Measurements from ENCODE around the gene RAET1G. TPM values are rescaled to one million over a fixed set of nuclear protein-coding genes. Genes with fewer than 3 reads are reported as not detected.
A peak's percentile ranks its signal among the peaks of the same experiment; 100 is the strongest.
"Not testable (repeated sequence)": the region's sequence is repeated elsewhere in the genome, so short reads cannot be mapped to it uniquely, and the experiment has no call there.

RAET1G gene, protein sequence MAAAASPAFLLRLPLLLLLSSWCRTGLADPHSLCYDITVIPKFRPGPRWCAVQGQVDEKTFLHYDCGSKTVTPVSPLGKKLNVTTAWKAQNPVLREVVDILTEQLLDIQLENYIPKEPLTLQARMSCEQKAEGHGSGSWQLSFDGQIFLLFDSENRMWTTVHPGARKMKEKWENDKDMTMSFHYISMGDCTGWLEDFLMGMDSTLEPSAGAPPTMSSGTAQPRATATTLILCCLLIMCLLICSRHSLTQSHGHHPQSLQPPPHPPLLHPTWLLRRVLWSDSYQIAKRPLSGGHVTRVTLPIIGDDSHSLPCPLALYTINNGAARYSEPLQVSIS
- total RNA-seq, result under 1 TPM in 2 of 4 donors, not detected in 2; 0.29 to 0.32 TPM

DNA sequence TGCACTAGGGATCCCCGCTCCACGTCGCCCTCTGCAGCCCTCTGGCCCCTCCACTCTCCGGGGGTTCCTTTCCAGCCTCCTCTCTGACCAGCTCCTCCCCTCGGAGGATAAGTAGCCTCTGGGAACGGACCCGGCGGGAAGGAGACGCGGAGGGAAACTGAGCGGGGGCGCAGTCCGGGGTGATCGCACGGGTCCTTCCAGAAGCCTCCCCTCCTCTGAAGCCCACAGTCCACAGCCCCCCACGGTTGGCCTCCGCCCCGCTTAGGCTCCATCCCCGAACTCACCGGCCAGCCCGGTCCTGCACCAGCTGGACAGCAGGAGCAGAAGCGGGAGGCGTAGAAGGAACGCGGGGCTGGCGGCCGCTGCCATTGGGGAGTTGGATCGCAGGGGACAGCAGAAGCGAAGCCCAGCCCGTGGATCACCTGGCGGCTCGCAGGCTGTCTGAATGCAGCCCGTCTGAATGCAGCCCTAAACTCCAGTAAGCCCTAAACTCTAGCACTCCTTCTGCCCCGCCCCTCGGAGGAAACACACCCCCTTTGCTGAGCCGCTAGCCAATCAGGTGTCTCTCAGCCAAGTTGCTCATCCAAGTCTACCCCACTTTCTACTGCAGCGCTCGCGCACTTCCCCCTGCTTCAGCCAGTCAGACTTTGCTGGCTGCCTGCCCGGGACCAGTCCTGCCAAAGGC, at the start of gene RAET1G:
RAET1G (minus strand) TSS at position 480 of the 685 bp plus-strand sequence; CDS start at position 369, 111 bp downstream.
- peak within 1 kb of the TSS in 1 of 4 donors; percentile 15 for H3K27ac ChIP-seq (replicated peaks in 1 of 4)
- H3K9me3 ChIP-seq, result no peaks in the 10 kb centered on the region
- intact Hi-C loops (cut with DNase I), result no loop called here
- peak; percentile 46 to 65 for TF ChIP-seq POLR2AphosphoS5 (IDR thresholded peaks at IDR 0.05)
- TF ChIP-seq, protein P1, sequence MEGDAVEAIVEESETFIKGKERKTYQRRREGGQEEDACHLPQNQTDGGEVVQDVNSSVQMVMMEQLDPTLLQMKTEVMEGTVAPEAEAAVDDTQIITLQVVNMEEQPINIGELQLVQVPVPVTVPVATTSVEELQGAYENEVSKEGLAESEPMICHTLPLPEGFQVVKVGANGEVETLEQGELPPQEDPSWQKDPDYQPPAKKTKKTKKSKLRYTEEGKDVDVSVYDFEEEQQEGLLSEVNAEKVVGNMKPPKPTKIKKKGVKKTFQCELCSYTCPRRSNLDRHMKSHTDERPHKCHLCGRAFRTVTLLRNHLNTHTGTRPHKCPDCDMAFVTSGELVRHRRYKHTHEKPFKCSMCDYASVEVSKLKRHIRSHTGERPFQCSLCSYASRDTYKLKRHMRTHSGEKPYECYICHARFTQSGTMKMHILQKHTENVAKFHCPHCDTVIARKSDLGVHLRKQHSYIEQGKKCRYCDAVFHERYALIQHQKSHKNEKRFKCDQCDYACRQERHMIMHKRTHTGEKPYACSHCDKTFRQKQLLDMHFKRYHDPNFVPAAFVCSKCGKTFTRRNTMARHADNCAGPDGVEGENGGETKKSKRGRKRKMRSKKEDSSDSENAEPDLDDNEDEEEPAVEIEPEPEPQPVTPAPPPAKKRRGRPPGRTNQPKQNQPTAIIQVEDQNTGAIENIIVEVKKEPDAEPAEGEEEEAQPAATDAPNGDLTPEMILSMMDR (IDR thresholded peaks at IDR 0.05), result no peak
- WGBS, result 0% methylated on average over 7 of the region's 40 CpGs
- peak within 1 kb of the TSS; percentile 54 to 61 (median 56) for H3K4me3 ChIP-seq
- peaks cover 0 to 15% (median 0%) of the 10 kb centered on the region in 4 donors for H3K27me3 ChIP-seq
- peak; percentile 97 for DNase-seq (ENCODE audit: extremely low spot score)
- H3K36me3 ChIP-seq, result no peaks in the 10 kb centered on the region
- H3K4me1 ChIP-seq, result peaks cover 20 to 39% (median 34%) of the 10 kb centered on the region in 4 donors

DNA sequence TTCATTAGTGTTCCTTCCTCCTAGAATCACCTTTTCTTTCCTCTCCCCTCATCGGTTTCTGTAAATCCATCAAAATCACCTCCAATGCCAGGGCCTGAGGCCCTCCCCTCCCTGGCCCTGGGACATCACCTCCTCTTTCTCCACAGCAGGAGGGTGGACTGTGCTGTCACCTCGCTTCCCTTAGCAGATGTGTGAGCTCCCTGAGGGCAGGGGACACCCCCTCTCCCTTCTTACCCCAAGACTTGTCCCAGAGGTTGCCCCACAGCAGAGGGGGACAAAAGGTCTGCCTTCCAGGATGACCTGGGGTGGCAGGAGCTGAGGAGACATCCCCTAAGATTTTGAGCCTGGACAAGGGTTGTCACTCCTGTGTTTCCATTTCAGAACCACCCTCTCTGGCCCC, 46.7 kb upstream of the RAET1G start:
- no peak overlapping the region for H3K27ac ChIP-seq (replicated peaks in 1 of 4)
- 69% methylated on average over 2 of the region's 2 CpGs for WGBS
- no peak overlapping the region for H3K4me3 ChIP-seq
- H3K9me3 ChIP-seq, result no peaks in the 10 kb centered on the region
- H3K4me1 ChIP-seq, result peaks cover 9 to 11% (median 10%) of the 10 kb centered on the region in 4 donors
- intact Hi-C loops (cut with DNase I), result no loop called here
- no peaks in the 10 kb centered on the region for H3K36me3 ChIP-seq
- TF ChIP-seq, protein P1 (IDR thresholded peaks at IDR 0.05), result no peak
- TF ChIP-seq POLR2AphosphoS5 (IDR thresholded peaks at IDR 0.05), result no peak
- no peak for TF ChIP-seq POLR2A (IDR thresholded peaks at IDR 0.05; ENCODE audit: low read depth)
- TF ChIP-seq EP300 (IDR thresholded peaks at IDR 0.05), result no peak
- peaks cover 0 to 82% (median 18%) of the 10 kb centered on the region in 4 donors for H3K27me3 ChIP-seq
- no peak for DNase-seq (ENCODE audit: extremely low spot score)

DNA sequence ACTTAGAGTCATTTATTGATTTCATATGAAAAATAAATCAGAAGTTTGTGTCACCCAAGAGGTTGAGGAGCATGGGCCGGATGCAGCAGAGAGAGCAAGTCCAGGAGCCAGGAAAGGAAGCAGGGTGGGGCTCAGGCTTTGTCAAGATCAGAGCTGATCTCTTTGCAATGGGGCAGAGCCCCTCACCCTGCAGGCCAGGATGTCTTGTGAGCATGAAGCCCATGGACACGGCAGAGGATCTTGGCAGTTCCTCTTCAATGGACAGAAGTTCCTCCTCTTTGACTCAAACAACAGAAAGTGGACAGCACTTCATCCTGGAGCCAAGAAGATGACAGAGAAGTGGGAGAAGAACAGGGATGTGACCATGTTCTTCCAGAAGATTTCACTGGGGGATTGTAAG, 46.0 kb upstream of the RAET1G start:
- DNase-seq (ENCODE audit: extremely low spot score); H3K27ac ChIP-seq (replicated peaks in 1 of 4); H3K4me3 ChIP-seq; H3K36me3 ChIP-seq; H3K9me3 ChIP-seq; intact Hi-C loops (cut with DNase I): not testable (repeated sequence)
- Histone ChIP-seq H3K27me3 (peaks cover 0 to 82% (median 24%) of the 10 kb centered on the region in 4 donors), H3K4me1 (peaks cover 16 to 18% (median 17%) of the 10 kb centered on the region in 4 donors)
- WGBS, result 80% methylated on average over 2 of the region's 2 CpGs

DNA sequence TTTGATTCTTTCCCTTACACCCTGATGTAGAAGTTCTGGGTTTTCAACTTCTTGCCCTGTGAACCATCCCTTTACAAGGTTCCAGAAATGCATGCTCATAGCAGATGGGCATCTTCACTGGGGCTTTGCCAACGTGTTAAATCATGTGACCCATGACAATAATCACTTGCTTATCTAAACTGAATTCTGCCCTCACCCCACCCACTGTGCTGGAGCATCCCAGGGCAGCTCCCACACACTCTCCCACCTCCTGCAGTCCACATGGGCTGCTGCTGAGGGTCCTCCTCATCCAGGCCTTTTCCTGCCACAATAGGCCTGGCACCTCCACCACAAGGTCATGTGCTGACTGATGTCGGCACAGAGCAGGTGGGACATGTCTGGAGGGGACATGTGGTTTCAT, 45.1 kb upstream of the RAET1G start:
- H3K9me3 ChIP-seq; H3K27ac ChIP-seq (replicated peaks in 1 of 4); H3K4me3 ChIP-seq; intact Hi-C loops (cut with DNase I); DNase-seq (ENCODE audit: extremely low spot score); H3K36me3 ChIP-seq: not testable (repeated sequence)
- Histone ChIP-seq H3K27me3 (peaks cover 0 to 84% (median 28%) of the 10 kb centered on the region in 4 donors), H3K4me1 (peaks cover 24 to 27% (median 26%) of the 10 kb centered on the region in 4 donors)
- 53% methylated on average over 2 of the region's 2 CpGs for WGBS

DNA sequence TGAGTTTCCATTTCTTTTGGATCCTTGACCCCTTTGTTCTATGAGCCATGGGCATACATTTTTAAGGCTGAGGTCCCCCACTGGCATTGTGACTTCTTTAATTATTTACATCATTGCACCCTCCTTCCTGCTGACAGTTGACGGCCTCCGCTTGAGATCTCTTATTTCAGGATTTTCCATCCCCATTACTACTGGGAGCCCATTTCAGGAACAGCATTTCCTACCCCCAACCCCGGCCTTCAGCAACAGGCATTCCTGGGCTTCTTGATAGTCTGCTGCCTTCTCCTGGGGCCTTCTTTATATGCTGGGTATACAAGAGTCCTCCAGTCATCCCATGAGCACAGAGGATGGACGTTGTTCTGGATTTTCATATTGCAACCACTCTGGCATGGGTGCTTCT, 44.7 kb upstream of the RAET1G start:
- WGBS, result 74% methylated on average over 4 of the region's 4 CpGs
- intact Hi-C loops (cut with DNase I), result no loop called here
- TF ChIP-seq, protein P1 (IDR thresholded peaks at IDR 0.05), result no peak
- TF ChIP-seq EP300 (IDR thresholded peaks at IDR 0.05) (no peak), POLR2AphosphoS5 (IDR thresholded peaks at IDR 0.05) (no peak), POLR2A (IDR thresholded peaks at IDR 0.05; ENCODE audit: low read depth) (no peak)
- H3K9me3 ChIP-seq, result no peaks in the 10 kb centered on the region
- no peak overlapping the region for H3K4me3 ChIP-seq
- H3K27ac ChIP-seq (replicated peaks in 1 of 4), result no peak overlapping the region
- no peaks in the 10 kb centered on the region for H3K36me3 ChIP-seq
- no peak for DNase-seq (ENCODE audit: extremely low spot score)
- H3K4me1 ChIP-seq, result peaks cover 26 to 29% (median 28%) of the 10 kb centered on the region in 4 donors
- peaks cover 0 to 87% (median 30%) of the 10 kb centered on the region in 4 donors for H3K27me3 ChIP-seq

DNA sequence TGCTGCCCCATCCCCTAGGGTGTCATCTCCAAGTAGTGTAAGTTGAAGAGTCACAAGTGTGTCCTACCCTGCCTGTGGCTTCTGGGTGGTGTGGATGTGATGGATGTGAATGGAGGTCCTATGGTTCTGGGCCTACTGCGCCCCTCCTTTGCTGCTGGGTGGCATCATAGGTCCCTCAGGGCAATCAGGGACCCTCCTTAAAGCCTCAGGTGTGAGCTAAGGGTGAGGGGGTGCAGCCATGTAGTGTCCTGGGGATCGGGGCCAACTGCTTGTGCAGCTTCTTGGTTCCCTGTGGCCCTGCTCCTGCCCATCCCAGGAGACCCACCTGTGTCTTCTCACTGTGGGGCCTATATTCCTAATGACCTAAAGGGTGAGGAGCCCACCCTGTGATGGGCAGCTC, 43.4 kb upstream of the RAET1G start:
- Histone ChIP-seq H3K27me3 (peaks cover 0 to 98% (median 32%) of the 10 kb centered on the region in 4 donors), H3K4me1 (peaks cover 26 to 29% (median 28%) of the 10 kb centered on the region in 4 donors)
- H3K36me3 ChIP-seq; H3K4me3 ChIP-seq; H3K9me3 ChIP-seq; H3K27ac ChIP-seq (replicated peaks in 1 of 4); DNase-seq (ENCODE audit: extremely low spot score); intact Hi-C loops (cut with DNase I): not testable (repeated sequence)
- no CpG with 5 or more reads among the region's 2 CpGs for WGBS
